Measurements from ENCODE around the gene OPCML.

OPCML gene

GRCh38 chr11:132658004-132658403, 874.3 kb downstream of the OPCML start:
- in situ Hi-C loops (cut with HindIII; ENCODE audit: low pct_unique_long_range_greater_than_20kb, low sequenced_read_pairs), result no loop called here
- DNase-seq (ENCODE audit: low read depth in 1 of 2, low spot score in 1 of 2), result no peak
- no peak for TF ChIP-seq JUND (IDR thresholded peaks at IDR 0.05; ENCODE audit: low read depth)

DNA sequence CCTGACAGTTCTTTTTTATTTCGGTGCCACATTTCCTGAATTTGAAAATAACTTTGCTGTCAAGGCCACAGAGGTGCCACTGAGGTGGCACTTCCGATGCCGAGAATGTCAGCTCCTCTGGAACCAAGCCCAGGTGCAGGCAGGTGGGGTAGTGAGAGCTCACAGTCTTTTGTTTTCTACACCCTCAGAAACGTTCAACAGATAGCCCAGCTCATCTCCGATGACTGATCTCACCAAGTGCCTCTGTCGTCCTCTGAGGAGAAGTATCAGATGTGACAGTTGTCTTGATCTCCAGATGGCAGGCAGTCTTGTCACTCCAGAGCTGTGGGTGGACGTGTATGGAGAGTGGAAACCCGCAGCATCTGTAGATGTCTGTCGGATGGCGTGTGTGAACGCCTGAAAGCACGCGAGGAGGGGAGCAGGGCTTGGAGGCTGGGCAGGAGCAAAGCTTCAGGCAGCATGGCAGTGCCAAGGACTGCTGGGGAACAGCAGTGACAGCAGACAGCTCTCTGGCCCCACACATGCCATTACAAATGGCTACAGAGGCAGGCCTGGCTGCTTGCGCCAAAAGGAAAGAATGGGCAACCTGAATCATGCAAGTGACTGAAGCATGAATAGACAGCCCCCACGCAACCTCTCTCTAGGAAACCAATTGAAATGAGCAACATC, 877.0 kb downstream of the OPCML start:
- no peak for DNase-seq (ENCODE audit: low read depth in 1 of 2, low spot score in 1 of 2)
- in situ Hi-C loops (cut with HindIII; ENCODE audit: low pct_unique_long_range_greater_than_20kb, low sequenced_read_pairs), result no loop called here
- no peak for TF ChIP-seq JUND (IDR thresholded peaks at IDR 0.05; ENCODE audit: low read depth)

GRCh38 chr11:132653237-132653636, 879.1 kb downstream of the OPCML start:
- no peak for DNase-seq (ENCODE audit: low read depth in 1 of 2, low spot score in 1 of 2)
- in situ Hi-C loops (cut with HindIII; ENCODE audit: low pct_unique_long_range_greater_than_20kb, low sequenced_read_pairs), result no loop called here
- no peak for TF ChIP-seq JUND (IDR thresholded peaks at IDR 0.05; ENCODE audit: low read depth)

GRCh38 chr11:132650969-132651720, 881.2 kb downstream of the OPCML start:
- in situ Hi-C loops (cut with HindIII; ENCODE audit: low pct_unique_long_range_greater_than_20kb, low sequenced_read_pairs), result no loop called here
- DNase-seq (ENCODE audit: low read depth in 1 of 2, low spot score in 1 of 2), result no peak
- no peak for TF ChIP-seq JUND (IDR thresholded peaks at IDR 0.05; ENCODE audit: low read depth)

DNA sequence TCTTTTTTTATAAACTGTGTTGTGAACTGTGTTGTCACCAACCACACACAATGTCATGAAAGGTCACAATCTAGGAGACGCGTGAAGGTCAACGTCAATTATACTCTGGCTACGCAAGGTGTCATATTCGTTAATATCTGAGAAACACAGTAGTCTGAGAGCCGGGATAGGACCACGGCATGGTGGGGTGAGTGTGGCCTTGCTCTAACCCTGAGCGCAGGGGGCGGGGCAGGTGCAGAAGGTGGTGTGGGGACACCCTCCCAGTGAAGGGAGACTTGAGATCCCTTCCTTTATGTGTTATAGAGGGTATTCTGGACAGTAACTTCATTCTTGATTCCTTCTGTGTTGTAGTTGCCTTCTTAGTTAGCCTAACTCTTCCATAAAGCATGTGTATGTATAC, 883.0 kb downstream of the OPCML start:
- in situ Hi-C loops (cut with HindIII; ENCODE audit: low pct_unique_long_range_greater_than_20kb, low sequenced_read_pairs), result no loop called here
- TF ChIP-seq JUND (IDR thresholded peaks at IDR 0.05; ENCODE audit: low read depth), result no peak
- DNase-seq (ENCODE audit: low read depth in 1 of 2, low spot score in 1 of 2), result no peak

DNA sequence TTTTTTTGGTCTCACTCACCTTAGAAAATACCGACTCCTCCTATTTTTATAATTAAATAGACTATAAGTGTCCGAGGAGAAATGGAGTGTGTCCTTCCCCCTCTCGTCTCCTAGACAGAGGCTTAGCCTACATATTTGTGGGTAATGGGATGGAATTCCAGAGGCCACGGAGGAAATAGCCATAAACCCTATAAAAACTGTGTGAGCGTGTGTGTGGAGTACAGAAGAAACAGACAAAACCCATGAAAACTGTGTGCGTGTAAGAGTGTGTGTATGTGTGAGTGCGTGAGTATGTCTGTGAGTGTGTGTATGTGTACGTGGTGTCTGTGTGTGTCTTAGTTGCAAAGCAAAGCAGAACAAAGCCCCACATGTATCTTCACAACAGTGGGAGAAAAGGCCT, 883.5 kb downstream of the OPCML start:
- no peak for DNase-seq (ENCODE audit: low read depth in 1 of 2, low spot score in 1 of 2)
- TF ChIP-seq JUND (IDR thresholded peaks at IDR 0.05; ENCODE audit: low read depth), result no peak
- in situ Hi-C loops (cut with HindIII; ENCODE audit: low pct_unique_long_range_greater_than_20kb, low sequenced_read_pairs), result no loop called here

DNA sequence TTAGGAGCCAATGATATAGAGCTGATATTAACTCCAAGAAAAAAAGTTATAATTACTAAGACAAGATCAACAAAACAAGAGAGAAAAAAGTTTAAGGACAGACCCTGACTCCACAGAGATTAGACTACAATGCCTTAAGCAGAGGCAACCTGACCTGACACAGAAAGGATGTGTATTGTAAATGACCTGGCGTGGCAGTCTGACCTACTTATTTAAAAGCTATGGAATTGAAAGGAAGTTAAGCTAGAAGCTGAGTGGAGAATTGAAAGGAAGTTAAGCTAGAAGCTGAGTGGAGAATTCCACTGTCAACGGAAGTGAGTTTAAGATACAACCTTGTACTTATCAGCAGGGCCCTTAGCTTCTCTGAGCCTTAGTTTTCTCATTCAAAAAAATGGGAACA, 885.4 kb downstream of the OPCML start:
- in situ Hi-C loops (cut with HindIII; ENCODE audit: low pct_unique_long_range_greater_than_20kb, low sequenced_read_pairs), result no loop called here
- no peak for TF ChIP-seq JUND (IDR thresholded peaks at IDR 0.05; ENCODE audit: low read depth)
- no peak for DNase-seq (ENCODE audit: low read depth in 1 of 2, low spot score in 1 of 2)

DNA sequence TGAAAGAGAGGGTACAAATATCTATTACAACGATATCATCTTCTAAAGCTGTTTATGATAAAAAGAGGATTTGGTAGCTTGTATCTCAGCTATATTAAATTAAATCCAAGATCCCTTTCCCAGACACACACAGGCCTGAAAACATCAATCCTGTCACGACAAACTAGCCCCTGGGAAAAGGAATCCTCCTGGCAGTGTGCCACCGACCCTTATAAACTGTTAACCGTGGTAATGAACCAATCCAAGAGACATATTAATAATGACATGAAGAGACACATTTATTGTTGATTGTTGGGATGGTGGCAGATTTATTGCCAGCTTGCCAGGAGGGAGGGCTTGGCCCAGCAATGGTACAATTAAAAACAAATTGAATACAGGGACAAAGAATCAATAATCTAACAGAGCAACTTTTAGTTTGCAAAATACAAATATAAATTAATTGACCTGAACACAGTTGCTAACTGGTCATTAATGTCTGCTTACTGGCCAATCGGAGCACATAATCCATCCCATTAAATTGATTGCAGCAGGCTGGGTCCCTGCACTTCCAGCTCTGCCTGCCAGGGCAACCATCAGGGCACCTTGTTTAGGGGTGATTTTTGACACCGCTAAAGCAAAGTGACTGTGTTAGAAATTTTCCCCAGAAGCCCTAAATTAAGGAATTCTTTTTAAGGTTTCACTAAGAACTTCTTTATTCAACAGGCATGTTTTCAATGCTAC, 887.6 kb downstream of the OPCML start:
- DNase-seq (ENCODE audit: low read depth in 1 of 2, low spot score in 1 of 2), result no peak
- TF ChIP-seq JUND (IDR thresholded peaks at IDR 0.05; ENCODE audit: low read depth), result no peak

DNA sequence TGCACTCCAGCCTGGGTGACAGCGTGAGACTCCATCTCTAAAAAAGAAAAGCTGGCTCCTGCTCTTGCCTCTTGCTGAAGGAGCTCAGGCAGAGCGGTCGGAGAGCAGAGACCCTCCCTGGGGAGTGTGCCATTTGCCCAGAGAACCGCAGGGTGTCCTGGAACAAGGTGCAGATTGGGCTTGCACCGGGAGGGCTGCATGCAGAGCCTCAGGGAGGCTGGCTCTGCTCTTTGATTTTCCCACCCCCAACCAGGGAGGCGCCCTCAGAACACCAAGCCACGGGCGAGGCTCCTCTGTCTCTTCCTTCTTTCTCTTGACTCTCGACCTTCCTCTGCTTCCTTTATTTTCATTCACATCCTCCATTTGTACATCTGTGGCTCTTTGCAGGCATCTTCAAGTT, 889.1 kb downstream of the OPCML start:
- no peak for TF ChIP-seq JUND (IDR thresholded peaks at IDR 0.05; ENCODE audit: low read depth)
- no peak for DNase-seq (ENCODE audit: low read depth in 1 of 2, low spot score in 1 of 2)
- in situ Hi-C loops (cut with HindIII; ENCODE audit: low pct_unique_long_range_greater_than_20kb, low sequenced_read_pairs), result no loop called here

More for the DNA sequence above, 887.6 kb downstream of the OPCML start:
- in situ Hi-C loops (cut with HindIII; ENCODE audit: low pct_unique_long_range_greater_than_20kb, low sequenced_read_pairs), result no loop called here

DNA sequence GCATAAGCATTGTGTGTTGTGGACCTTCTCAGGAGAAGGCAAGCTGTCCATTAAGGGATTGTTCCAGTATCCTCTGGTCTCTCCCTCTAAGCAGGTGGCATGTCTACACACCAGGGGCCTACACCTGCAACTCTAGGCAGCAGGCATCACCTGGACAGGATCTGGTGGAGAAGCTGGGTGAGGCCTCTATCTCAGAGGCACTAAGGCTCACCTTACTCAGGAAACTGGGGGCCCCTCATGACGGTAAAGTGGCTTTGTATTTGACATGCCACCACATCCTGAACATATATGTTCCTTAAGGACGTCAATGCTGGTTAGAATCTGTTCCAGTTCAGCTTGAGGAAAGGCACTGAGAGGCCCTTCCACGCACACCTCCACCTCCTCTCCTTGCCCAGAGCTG, 891.3 kb downstream of the OPCML start:
- no peak for TF ChIP-seq JUND (IDR thresholded peaks at IDR 0.05; ENCODE audit: low read depth)
- no peak for DNase-seq (ENCODE audit: low read depth in 1 of 2, low spot score in 1 of 2)
- in situ Hi-C loops (cut with HindIII; ENCODE audit: low pct_unique_long_range_greater_than_20kb, low sequenced_read_pairs), result no loop called here

- in situ Hi-C loops (cut with HindIII; ENCODE audit: low pct_unique_long_range_greater_than_20kb, low sequenced_read_pairs), result no loop called here
- no peak for DNase-seq (ENCODE audit: low read depth in 1 of 2, low spot score in 1 of 2)
- no peak for TF ChIP-seq JUND (IDR thresholded peaks at IDR 0.05; ENCODE audit: low read depth)
Measured at GRCh38 chr11:132639986-132640385, 892.3 kb downstream of the OPCML start.

- TF ChIP-seq JUND (IDR thresholded peaks at IDR 0.05; ENCODE audit: low read depth), result no peak
- no peak for DNase-seq (ENCODE audit: low read depth in 1 of 2, low spot score in 1 of 2)
- in situ Hi-C loops (cut with HindIII; ENCODE audit: low pct_unique_long_range_greater_than_20kb, low sequenced_read_pairs), result no loop called here
Measured at GRCh38 chr11:132639403-132639802, 892.9 kb downstream of the OPCML start.

DNA sequence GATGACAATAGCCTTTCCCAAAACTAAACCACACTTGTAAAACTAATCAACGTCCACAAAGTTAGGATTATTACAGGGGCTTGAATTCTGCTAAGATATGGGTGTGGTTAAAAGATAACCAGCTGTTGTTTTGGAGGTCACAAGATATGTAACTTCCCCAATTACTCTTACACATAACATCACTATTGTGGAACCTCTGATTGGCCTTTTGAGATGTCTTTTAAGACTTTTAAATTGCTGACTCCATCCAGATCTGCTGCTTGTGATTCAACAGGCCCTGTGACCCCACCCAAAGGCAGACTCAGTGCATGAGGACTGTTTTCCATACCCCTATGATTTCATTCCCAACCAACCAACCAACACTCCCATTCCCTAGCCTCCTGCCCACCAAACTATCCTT, 893.9 kb downstream of the OPCML start:
- no peak for DNase-seq (ENCODE audit: low read depth in 1 of 2, low spot score in 1 of 2)
- in situ Hi-C loops (cut with HindIII; ENCODE audit: low pct_unique_long_range_greater_than_20kb, low sequenced_read_pairs), result no loop called here
- TF ChIP-seq JUND (IDR thresholded peaks at IDR 0.05; ENCODE audit: low read depth), result no peak
